Tibial nerve (tissue), 4 donors: ENCODE data around the gene ERVMER34-1.

Source experiments
- CTCF ChIP-seq, 5 experiments: fragments of 200-600 bp in 3 of 5; fragments of 450-650 bp in 2 of 5; sonication (generic) in 3 of 5; IDR thresholded peaks; one replicate each; pipeline ENCODE4 v1.5.1; 2016 to 2019; ENCODE audit warnings: antibody characterized with exemption in 5 of 5, mild to moderate bottlenecking in 3 of 5, moderate library complexity in 2 of 5
- EP300 ChIP-seq, 2 donors: sonication (generic); formaldehyde crosslinking; IDR thresholded peaks; one replicate each; pipeline ENCODE4 v1.6.1; 2017; ENCODE audit warnings: antibody characterized with exemption in 2 of 2, mild to moderate bottlenecking in 1 of 2
- POLR2A ChIP-seq, 2 donors: fragments of 450-650 bp; IDR thresholded peaks; one replicate each; pipeline ENCODE4 v1.6.1; 2017; ENCODE audit warnings: antibody characterized with exemption in 2 of 2, mild to moderate bottlenecking in 2 of 2, moderate library complexity in 2 of 2

- TF ChIP-seq CTCF (IDR thresholded peaks at IDR 0.05) (no peak), EP300 (IDR thresholded peaks at IDR 0.05) (no peak), POLR2A (IDR thresholded peaks at IDR 0.05) (no peak)
Measured at GRCh38 chr4:52694936-52695335, 56.3 kb downstream of the ERVMER34-1 start.
